ENCODE measurements around the gene SPG21.

The SPG21 gene

GRCh38 chr15:64991536-64992135, 1.9 kb upstream of the SPG21 start:
- DNase-seq: no peak

GRCh38 chr15:64990168-64990470, 405 bp upstream of the SPG21 start:
- no peak for DNase-seq

DNA sequence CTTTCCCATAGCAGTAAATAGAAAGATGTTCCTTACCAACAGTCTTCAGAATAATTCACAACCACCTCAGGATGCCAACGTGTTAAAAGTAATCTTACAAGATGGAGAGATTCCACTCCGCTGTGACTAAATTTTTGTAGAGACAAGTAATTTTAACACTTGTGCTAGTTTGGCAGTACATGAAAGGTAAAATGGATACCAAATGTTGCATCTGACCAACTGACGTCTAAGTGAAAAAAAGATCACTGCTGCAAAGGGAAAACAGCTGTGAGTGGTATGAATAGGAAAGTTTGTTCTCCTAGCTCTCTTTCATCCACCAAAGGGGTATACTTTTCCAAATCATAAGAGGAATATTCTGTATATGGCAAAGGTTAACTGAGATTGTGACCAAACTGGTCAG, 2.6 kb downstream of the SPG21 start:
- no peak for DNase-seq

DNA sequence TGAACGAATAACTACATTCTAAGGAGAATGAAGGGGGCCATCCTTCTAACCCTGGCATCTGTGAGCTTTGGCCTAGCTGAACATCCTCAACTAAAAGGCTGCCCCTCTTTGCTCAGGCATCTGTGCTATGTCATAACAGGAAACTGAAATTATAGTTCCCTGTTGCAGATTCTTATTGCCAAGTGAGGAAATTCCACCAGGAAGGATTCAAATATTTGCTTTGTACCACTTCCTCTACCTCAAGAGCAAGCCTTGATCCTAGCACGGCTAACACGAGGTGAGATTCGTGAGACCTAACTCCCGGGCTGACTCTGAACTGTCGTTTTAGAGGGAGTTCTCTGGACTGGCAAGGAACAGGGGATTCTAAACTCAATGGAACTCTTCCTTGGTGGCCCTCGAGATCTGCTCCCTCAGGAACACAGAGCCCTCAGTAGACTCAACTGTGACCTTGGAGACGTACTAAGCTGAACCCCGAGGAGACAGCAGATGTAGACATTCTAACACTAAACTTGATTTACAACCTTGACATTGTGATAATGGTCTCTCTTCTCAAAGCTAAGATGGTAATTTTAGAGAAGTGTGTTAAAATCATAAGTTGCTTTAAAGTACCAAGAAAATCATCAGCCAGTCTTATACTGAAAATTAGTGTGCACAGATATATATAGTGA, 4.2 kb downstream of the SPG21 start:
- no peak for DNase-seq

GRCh38 chr15:64982472-64982871, 7.2 kb downstream of the SPG21 start:
- no peak for DNase-seq

DNA sequence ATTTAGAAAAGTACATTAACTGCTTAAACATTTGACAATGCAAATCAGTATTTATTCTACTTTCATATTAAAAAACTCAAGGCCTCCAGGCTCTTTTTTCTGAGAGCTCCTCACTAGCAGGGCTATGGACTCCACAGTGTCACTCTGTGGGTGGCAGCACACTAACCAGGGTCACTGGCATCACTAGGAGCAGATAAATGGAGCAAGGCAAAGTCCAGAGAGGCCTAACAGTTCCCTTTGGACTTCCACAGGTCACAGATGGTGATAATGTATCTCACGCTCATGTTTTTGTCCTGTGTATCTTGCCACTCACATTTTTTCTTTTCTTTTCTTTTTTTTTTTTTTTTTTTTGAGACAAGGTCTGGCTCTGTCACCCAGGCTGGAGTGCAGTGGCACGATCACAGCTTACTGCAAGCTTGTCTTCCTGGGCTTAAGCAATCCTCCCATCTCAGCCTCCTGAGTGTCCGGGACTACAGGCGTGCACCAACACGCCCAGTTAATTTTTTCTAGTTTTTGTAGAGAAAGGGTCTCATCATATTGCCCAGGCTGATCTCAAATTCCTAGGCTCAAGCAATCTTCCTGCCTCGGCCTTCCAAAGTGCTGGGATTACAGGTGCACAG, 7.8 kb downstream of the SPG21 start:
- no peak for DNase-seq

DNA sequence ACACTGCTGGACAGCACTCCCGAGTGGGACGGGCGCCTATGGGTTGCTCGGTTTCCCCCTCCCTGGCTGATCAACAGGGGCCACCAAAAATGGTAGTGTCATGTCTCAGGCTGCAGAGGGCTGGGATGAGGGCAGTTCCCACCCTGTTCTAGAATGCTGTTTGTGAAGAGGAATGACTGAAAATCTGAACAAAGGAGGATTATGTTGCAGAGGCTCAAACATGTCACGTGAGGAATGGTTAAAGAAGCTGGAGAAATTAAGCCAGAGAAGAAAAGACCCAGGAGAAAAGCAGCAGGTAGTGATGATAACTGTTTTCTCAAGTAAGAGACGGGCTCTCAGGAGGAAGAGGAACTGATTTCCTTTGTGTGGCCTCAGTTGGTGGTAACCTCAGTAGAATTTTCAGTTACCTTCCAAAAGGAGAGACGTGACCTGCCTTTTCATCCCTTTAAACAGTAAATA, 10.4 kb downstream of the SPG21 start:
- no peak for DNase-seq

DNA sequence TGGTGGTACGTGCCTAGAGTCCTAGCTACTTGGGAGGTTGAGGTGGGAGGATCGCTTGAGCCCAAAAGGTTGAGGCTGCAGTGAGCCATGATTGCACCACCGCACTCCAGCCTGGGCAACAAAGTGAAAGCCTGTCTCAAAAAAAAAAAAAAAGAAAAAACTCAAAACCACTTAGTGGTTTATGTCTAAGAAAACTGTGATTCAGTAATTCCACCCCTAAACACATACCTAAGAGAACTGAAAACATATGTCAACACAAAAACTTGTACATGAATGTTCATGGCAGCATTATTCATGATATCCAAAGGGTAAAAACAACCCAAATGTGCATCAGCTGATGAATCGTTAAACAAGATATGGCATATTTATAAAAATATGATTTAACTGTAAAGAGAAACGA, 14.3 kb downstream of the SPG21 start:
- DNase-seq: no peak

DNA sequence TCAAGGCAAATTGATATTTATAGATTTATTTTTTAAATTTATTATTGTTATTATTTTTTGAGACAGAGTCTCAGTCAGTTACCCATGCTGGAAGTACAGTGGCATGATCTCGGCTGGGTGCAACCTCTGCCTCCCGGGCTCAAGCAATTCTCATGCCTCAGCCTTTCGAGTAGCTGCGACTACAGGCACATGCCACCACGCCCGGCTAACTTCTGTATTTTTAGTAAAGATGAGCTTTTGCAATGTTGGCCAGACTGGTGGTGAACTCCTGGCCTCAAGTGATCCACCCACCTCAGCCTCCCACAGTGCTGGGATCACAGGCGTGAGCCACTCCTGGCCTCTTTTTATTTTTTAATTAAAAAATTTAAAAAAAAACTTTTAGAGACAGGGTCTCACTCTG, 19.0 kb downstream of the SPG21 start:
- no peak for DNase-seq

DNA sequence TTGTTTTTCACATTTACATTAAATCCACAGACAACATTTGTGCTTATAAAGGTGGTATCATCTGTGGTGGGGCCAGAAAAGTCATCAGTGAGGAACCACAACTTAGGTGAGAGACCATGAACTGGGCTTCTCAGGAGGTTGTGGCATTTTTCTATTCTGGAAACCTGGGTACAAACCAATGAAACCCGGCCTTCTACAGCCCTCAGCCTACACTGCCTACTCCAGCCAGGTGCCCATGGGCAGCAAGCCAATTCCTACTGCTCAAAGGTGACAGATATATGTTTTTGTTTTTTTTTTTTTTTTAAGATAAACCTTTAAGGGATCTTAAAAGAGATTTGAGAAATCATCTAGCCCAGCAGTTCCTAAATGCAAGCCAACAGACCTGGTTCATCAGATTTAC, 20.3 kb downstream of the SPG21 start:
- no peak for DNase-seq

- no peak for DNase-seq
Measured at GRCh38 chr15:64961013-64961412, 28.7 kb downstream of the SPG21 start.

GRCh38 chr15:64960153-64960552, 29.6 kb downstream of the SPG21 start:
- no peak for DNase-seq

GRCh38 chr15:64959128-64959527, 30.6 kb downstream of the SPG21 start:
- DNase-seq: no peak

GRCh38 chr15:64954395-64954794, 35.3 kb downstream of the SPG21 start:
- no peak for DNase-seq

DNA sequence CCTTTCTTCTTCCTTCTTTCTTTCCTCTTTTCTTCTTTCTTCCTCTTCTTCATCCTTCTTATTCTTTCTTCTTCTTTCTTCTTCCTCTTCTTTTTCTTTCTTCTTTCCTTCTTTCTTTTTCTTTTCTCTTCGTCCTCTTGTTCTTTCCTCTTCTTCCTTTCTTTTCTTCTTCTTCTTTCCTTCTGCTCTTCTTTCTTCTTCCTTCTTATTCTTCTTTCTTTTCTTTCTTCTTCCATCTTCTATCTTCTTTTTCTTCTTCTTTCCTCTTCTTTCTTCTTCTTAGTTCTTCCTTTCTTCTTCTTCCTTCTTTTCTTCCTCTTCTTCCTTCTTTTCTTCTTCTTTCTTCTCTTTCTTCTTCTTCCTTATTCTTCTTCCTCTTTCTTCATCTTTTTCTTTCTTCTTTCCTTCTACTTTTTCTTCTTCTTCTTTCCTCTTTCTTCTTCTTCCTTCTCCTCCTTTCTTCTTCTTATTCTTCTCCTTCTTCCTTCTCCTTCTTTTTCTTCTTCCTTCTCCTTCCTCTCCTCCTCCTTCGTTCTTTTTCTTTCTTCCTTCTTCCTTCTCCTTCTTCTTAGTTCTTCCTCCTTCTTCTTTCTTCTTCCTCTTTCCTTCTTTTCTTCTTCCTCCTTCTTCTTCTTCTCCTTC, 37.8 kb downstream of the SPG21 start:
- DNase-seq: no peak

GRCh38 chr15:64950888-64951287, 38.8 kb downstream of the SPG21 start:
- no peak for DNase-seq

GRCh38 chr15:64949383-64950186, 40.1 kb downstream of the SPG21 start:
- no peak for DNase-seq

DNA sequence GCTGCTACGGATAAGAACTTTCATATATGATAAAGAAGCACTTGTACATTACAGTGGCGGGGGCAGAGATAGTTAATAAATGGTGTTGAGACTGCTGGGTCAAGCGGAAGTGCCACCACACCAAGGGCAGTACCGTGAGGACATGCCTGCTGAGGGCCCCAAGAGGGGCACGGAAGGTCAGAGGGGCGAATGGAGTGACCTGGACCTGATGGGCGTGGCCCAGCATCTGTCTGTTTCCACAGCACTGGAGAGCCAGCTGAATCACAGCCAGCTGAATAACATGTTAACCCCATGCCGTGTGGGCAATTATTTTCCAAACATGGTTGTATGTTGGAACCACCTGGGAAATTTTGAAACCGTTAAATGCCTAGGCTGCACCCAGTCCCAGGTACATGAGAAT, 40.8 kb downstream of the SPG21 start:
- no peak for DNase-seq

DNA sequence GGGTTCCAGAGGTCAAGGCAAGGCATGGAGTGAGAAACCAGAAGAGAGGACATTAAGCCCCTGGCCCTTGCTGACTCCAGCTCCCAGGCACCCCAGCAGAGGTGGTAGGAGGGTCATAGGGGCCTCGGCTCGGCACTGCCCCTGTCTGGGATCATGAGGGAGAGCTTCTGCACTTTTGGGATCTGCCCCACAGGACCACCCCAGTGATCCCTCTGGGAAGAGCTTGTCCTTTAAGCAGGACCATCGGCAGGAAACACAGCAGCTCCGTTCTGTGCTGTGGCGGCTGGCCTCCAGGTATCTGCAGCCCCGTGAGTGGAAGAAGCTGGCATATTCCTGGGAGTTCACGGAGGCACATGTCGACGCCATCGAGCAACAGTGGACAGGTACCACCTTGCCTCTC, 42.5 kb downstream of the SPG21 start:
- no peak for DNase-seq

DNA sequence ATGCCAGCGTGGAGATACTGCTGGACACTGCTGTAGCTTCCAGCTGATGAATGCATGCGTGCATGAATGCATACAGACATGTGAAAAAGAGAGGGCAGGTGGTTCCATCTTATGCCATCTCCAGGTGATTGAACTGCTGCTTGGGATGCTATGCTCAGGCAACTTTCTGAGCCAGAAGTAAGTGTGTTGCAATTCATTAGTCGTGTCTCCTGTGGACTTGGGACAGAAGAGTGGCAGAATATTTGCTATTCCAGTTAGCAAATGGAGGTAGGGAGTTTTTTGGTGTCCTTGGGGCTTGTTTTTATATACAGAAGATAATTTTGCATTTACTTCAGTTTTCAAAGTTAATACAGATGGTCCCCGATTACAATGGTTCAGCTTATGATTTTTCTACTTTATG, 44.8 kb downstream of the SPG21 start:
- no peak for DNase-seq

DNA sequence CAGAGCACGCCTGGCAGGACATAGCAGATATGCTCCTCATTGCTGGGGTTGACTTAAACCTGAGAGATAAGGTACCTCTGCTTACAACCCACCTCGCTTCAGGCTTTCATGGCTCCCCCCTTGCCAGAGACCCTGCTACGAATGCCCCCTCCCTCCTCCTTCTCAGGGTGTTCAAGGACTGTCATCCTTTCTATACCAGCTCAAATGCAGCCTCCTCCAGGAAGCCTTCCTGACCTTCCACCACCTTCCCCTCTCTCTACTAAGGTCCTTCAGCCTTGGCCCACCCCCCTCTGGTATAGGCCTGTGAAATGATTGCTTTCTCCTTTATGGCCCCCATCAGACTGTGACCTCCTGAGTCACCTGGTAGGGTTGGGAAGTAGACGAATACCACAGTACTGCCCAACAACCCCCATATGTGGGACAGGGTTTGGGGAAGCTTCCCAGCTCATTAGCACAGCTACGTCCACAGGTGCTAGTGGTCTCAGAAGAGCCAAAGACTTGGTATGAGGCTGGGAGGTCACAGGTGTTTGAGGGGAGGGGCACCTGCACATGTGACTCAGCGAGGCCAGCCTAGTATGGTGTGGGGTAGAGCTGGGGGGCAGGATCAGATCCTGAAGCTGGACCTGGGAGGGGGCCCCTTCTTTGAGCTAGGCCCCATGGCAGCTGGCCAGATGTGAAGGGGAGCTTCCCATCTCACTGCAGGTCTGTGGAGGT, 46.0 kb downstream of the SPG21 start:
- DNase-seq: no peak

GRCh38 chr15:64942356-64942755, 47.4 kb downstream of the SPG21 start:
- no peak for DNase-seq

- no peak for DNase-seq
Measured at GRCh38 chr15:64938192-64938591, 51.5 kb downstream of the SPG21 start.

Measured in activated T-cell treated with anti-CD3 and anti-CD28 coated beads for 4 hours (primary cell).